Mesenchymal stem cell (in vitro differentiated cells and primary cell): ENCODE results near the gene TCF7.

Source experiments
- DNase-seq: peaks from one replicate; pipeline ENCODE4 v3.0.0-alpha.2; 2013
- H2AFZ ChIP-seq: one replicate; pipeline ENCODE4 v1.6.1; 2013; ENCODE audit warnings: low read depth, mild to moderate bottlenecking, control low read depth, inconsistent platforms, low read length, moderate library complexity
- H2AK5ac ChIP-seq: 2 replicates; pipeline ENCODE4 v1.6.1; 2013; ENCODE audit warnings: low read length, moderate library complexity, mild to moderate bottlenecking, inconsistent platforms; ENCODE audit not compliant: severe bottlenecking
- H2BK120ac ChIP-seq: one replicate; pipeline ENCODE4 v1.6.1; 2013; ENCODE audit warnings: low read depth, mild to moderate bottlenecking, inconsistent platforms, low read length, moderate library complexity
- H2BK12ac ChIP-seq, 2 experiments: one replicate each; pipeline ENCODE4 v1.6.1; 2013; ENCODE audit warnings: inconsistent platforms in 2 of 2, low read length in 2 of 2, mild to moderate bottlenecking in 2 of 2, moderate library complexity in 2 of 2, control low read depth in 1 of 2
- H2BK15ac ChIP-seq: one replicate; pipeline ENCODE4 v1.6.1; 2013; ENCODE audit warnings: mild to moderate bottlenecking, low read depth, inconsistent platforms; ENCODE audit not compliant: poor library complexity, severe bottlenecking
- H2BK5ac ChIP-seq: 2 replicates; pipeline ENCODE4 v1.6.1; 2013; ENCODE audit warnings: low read depth, mild to moderate bottlenecking, low read length, control low read depth, inconsistent platforms; ENCODE audit not compliant: poor library complexity, severe bottlenecking
- H3K14ac ChIP-seq, 2 experiments: one replicate each; pipeline ENCODE4 v1.6.1; 2013; ENCODE audit warnings: inconsistent platforms in 2 of 2, low read length in 2 of 2, control low read depth in 1 of 2, mild to moderate bottlenecking in 1 of 2, moderate library complexity in 1 of 2
- H3K18ac ChIP-seq, 2 experiments: one replicate each; pipeline ENCODE4 v1.6.1; 2013; ENCODE audit warnings: inconsistent platforms in 2 of 2, low read length in 2 of 2, control low read depth in 1 of 2, low read depth in 1 of 2, mild to moderate bottlenecking in 1 of 2
- H3K23ac ChIP-seq, 2 experiments: one replicate each; pipeline ENCODE4 v1.6.1; 2013; ENCODE audit warnings: inconsistent platforms in 2 of 2, low read length in 2 of 2, mild to moderate bottlenecking in 2 of 2, moderate library complexity in 2 of 2, control low read depth in 1 of 2
- H3K27ac ChIP-seq: 2 replicates; pipeline ENCODE4 v1.5.1; 2013; ENCODE audit warnings: mild to moderate bottlenecking, moderate library complexity, low read length, control low read depth, inconsistent platforms; ENCODE audit not compliant: poor library complexity, severe bottlenecking
- H3K27me3 ChIP-seq, 2 experiments: 2 replicates each; pipeline versions ENCODE4 v1.6.1 to v1.7.0; 2013; ENCODE audit warnings: low read length in 2 of 2, mild to moderate bottlenecking in 2 of 2, moderate library complexity in 2 of 2, control low read depth in 1 of 2, inconsistent platforms in 1 of 2; ENCODE audit not compliant: control insufficient read depth in 1 of 2, insufficient read depth in 1 of 2
- H3K36me3 ChIP-seq, 2 experiments: 2 replicates each; pipeline versions ENCODE4 v1.6.1 to v1.7.0; 2013; ENCODE audit warnings: low read length in 2 of 2, control low read depth in 1 of 2, inconsistent platforms in 1 of 2, low read depth in 1 of 2, mild to moderate bottlenecking in 1 of 2; ENCODE audit not compliant: insufficient read depth in 2 of 2, control insufficient read depth in 1 of 2
- H3K4ac ChIP-seq, 2 experiments: one replicate each; pipeline ENCODE4 v1.6.1; 2013; ENCODE audit warnings: inconsistent platforms in 2 of 2, low read length in 2 of 2, mild to moderate bottlenecking in 2 of 2, moderate library complexity in 2 of 2, control low read depth in 1 of 2, low read depth in 1 of 2
- H3K4me1 ChIP-seq: 2 replicates; pipeline ENCODE4 v1.6.1; 2013; ENCODE audit warnings: low read depth, low read length, control low read depth; ENCODE audit not compliant: control insufficient read depth, insufficient read depth
- H3K4me2 ChIP-seq: 2 replicates; pipeline ENCODE4 v1.6.1; 2013; ENCODE audit warnings: low read length, mild to moderate bottlenecking, inconsistent platforms; ENCODE audit not compliant: poor library complexity, severe bottlenecking
- H3K4me3 ChIP-seq, 2 experiments: 2 replicates each; pipeline versions ENCODE4 v1.5.1 to v1.7.0; 2013; ENCODE audit warnings: low read length in 2 of 2, mild to moderate bottlenecking in 2 of 2, control low read depth in 1 of 2, low read depth in 1 of 2; ENCODE audit not compliant: insufficient read depth in 1 of 2
- H3K79me1 ChIP-seq: replicated peaks from 2 replicates; pipeline ENCODE4 v1.6.1; 2013; ENCODE audit warnings: mild to moderate bottlenecking, control low read depth, low read length, inconsistent platforms; ENCODE audit not compliant: poor library complexity, severe bottlenecking
- H3K9ac ChIP-seq: 2 replicates; pipeline ENCODE4 v1.7.0; 2013; ENCODE audit warnings: mild to moderate bottlenecking, low read length, moderate library complexity
- H3K9me3 ChIP-seq: 2 replicates; pipeline ENCODE4 v1.7.0; 2013; ENCODE audit warnings: mild to moderate bottlenecking, low read length; ENCODE audit not compliant: control insufficient read depth
- H4K8ac ChIP-seq: one replicate; pipeline ENCODE4 v1.6.1; 2013; ENCODE audit warnings: inconsistent platforms, mild to moderate bottlenecking, low read length, moderate library complexity
- H4K91ac ChIP-seq: one replicate; pipeline ENCODE4 v1.6.1; 2013; ENCODE audit warnings: mild to moderate bottlenecking, low read length, inconsistent platforms
- WGBS: methylation state at CpG from one replicate; pipeline ENCODE4 v1.1.7; 2013; ENCODE audit warnings: mixed read lengths; 5-methylcytosine and 5-hydroxymethylcytosine counted together

TCF7 gene

DNA sequence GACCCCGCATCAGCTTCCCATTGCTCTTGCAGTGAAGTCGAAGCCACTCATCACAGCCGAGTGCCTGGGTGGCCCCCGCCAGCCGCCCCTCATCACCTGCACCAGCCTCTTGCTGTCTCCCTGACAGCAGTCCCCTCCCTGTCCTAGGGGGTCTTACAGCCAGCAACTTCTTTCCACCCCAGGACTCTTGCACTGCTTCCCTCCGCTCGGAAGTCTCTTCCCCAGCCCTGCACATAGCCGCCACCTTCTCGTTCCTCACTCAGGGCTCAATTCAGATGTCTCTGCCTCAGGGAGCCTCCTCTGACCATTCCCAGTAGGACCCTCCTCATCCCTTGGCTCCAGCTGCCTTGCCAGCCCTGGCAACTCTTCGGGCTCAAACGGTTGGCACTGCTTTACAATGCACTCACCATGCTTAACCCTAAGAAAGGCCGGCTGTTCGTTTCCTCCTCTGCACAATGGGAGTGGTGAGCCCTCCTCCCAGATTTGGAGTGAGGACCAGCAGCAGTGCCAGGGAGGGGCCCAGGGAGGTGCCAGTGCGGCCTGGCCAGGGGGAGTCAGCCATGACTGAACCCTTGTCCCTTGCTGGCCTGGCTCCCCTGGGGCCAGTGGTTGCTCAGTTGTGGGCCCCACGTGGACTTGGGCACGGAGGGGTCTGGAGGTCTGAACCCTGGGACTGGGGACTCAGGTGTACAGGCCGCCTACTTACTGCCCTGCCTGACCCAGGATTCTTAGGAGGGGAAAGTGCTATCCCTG, 6.1 kb downstream of the TCF7 start:
- Histone ChIP-seq H3K9me3 (no peaks in the 10 kb centered on the region), H2BK15ac (no peak overlapping the region), H2BK12ac (no peak overlapping the region), H3K4me2 (no peak overlapping the region), H3K4me1 (peaks cover 13% of the 10 kb centered on the region), H3K79me1 (no peaks in the 10 kb centered on the region), H3K4me3 (no peak overlapping the region), H4K8ac (no peak overlapping the region), H2BK120ac (no peak overlapping the region), H2AFZ (no peak overlapping the region), H3K27ac (no peak overlapping the region), H2BK5ac (no peak overlapping the region), H3K36me3 (peaks cover 0 to 70% of the 10 kb centered on the region in 2 experiments), H3K27me3 (peaks cover 0 to 4% of the 10 kb centered on the region in 2 experiments), H3K9ac (no peak overlapping the region), H3K14ac (no peak overlapping the region), H3K18ac (no peak overlapping the region), H3K4ac (no peak overlapping the region), H3K23ac (no peak overlapping the region), H2AK5ac (no peak overlapping the region), H4K91ac (no peak overlapping the region)
- 94% methylated on average over 16 of the region's 17 CpGs for WGBS
- no peak for DNase-seq

GRCh38 chr5:134122530-134122929, 8.0 kb downstream of the TCF7 start:
- WGBS, result 87% methylated on average over 3 of the region's 3 CpGs
- H2AK5ac ChIP-seq, result no peak overlapping the region

DNA sequence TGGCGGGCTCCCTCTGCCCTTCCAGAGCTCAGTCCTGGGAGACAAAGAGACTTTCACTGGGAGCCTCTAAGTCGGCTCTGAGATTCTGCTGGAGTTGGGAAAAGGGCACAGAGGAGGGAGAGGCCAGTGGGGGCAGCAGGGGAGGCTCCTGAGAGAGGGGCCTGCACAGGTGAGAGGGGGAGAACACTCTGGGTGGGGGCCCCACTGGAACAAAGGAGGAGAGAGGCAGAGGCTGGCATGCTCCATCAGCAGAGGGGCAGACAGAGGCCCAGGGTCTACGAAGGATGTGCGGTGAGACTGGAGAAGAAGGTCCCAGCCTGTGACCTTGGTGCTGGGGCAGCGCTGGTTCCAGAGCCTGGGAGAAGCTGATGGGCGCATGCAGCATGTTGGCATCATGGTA, 8.9 kb downstream of the TCF7 start:
- no peaks in the 10 kb centered on the region for H3K9me3 ChIP-seq
- WGBS, result 95% methylated on average over 6 of the region's 6 CpGs
- H3K27me3 ChIP-seq, result peaks cover 0 to 4% of the 10 kb centered on the region in 2 experiments

More at GRCh38 chr5:134122530-134122929, 8.0 kb downstream of the TCF7 start:
- Histone ChIP-seq H3K4me3 (no peak overlapping the region), H3K79me1 (peaks cover 1% of the 10 kb centered on the region), H2BK120ac (no peak overlapping the region), H3K9ac (no peak overlapping the region), H4K91ac (no peak overlapping the region), H3K4me2 (no peak overlapping the region), H3K14ac (no peak overlapping the region), H3K23ac (no peak overlapping the region), H2BK12ac (no peak overlapping the region), H3K4ac (no peak overlapping the region), H3K9me3 (no peaks in the 10 kb centered on the region), H2BK5ac (no peak overlapping the region), H3K27ac (no peak overlapping the region), H4K8ac (no peak overlapping the region), H2BK15ac (no peak overlapping the region), H3K27me3 (peaks cover 0 to 4% of the 10 kb centered on the region in 2 experiments), H3K4me1 (peaks cover 16% of the 10 kb centered on the region), H2AFZ (no peak overlapping the region), H3K18ac (no peak overlapping the region), H3K36me3 (peaks cover 7 to 57% of the 10 kb centered on the region in 2 experiments)
- no peak for DNase-seq

GRCh38 chr5:134124289-134125038, 10.0 kb downstream of the TCF7 start:
- WGBS, result 76% methylated on average over 8 of the region's 8 CpGs
- no peak overlapping the region for H2AK5ac ChIP-seq

More for the DNA sequence above, 8.9 kb downstream of the TCF7 start:
- Histone ChIP-seq H2BK12ac (no peak overlapping the region), H2BK5ac (no peak overlapping the region), H3K27ac (no peak overlapping the region), H2BK15ac (no peak overlapping the region), H2AK5ac (no peak overlapping the region), H3K4me3 (peak overlapping the region in 1 of 2 experiments; percentile 33), H4K91ac (no peak overlapping the region), H3K23ac (no peak overlapping the region), H3K4me2 (no peak overlapping the region), H3K4ac (no peak overlapping the region), H4K8ac (no peak overlapping the region), H2BK120ac (no peak overlapping the region), H2AFZ (no peak overlapping the region), H3K9ac (no peak overlapping the region), H3K4me1 (peaks cover 15% of the 10 kb centered on the region), H3K79me1 (peaks cover 5% of the 10 kb centered on the region), H3K18ac (no peak overlapping the region), H3K36me3 (peaks cover 12 to 49% of the 10 kb centered on the region in 2 experiments), H3K14ac (no peak overlapping the region)
- DNase-seq, result no peak

More at GRCh38 chr5:134124289-134125038, 10.0 kb downstream of the TCF7 start:
- Histone ChIP-seq H3K27me3 (peaks cover 0 to 4% of the 10 kb centered on the region in 2 experiments), H2BK15ac (no peak overlapping the region), H2BK12ac (no peak overlapping the region), H3K4me3 (peak overlapping the region in 1 of 2 experiments; percentile 57), H3K27ac (no peak overlapping the region), H2AFZ (no peak overlapping the region), H3K23ac (no peak overlapping the region), H2BK120ac (no peak overlapping the region), H2BK5ac (no peak overlapping the region), H3K14ac (no peak overlapping the region), H3K4ac (peak overlapping the region in 1 of 2 experiments; percentile 6), H3K9me3 (no peaks in the 10 kb centered on the region), H4K8ac (no peak overlapping the region), H3K79me1 (peaks cover 5% of the 10 kb centered on the region), H3K18ac (no peak overlapping the region), H3K4me2 (no peak overlapping the region), H4K91ac (no peak overlapping the region), H3K36me3 (peaks cover 22 to 47% of the 10 kb centered on the region in 2 experiments), H3K4me1 (peaks cover 15% of the 10 kb centered on the region), H3K9ac (peak overlapping the region; percentile 70)
- no peak for DNase-seq
